ENCODE data around the gene RPS19.
A peak's percentile ranks its signal among the peaks of the same experiment; 100 is the strongest.

RPS19 gene

GRCh38 chr19:41879670-41880328 is 19.7 kb downstream of the RPS19 start:
- DNase-seq: no peak

GRCh38 chr19:41880329-41880708 is 20.3 kb downstream of the RPS19 start:
- no peak for DNase-seq

GRCh38 chr19:41882568-41883462 is 22.8 kb downstream of the RPS19 start, which contains the start of gene ARHGEF1:
Gene ARHGEF1, plus strand, starts transcription at chr19:41883184. Its CDS starts 4,899 bp downstream, at chr19:41888083.
- peak; percentile 66 for DNase-seq

- no peak for DNase-seq
These were observed 23.4 kb downstream of the RPS19 start for GRCh38 chr19:41883463-41883820.

- peak; percentile 86 for DNase-seq
These were observed 24.0 kb downstream of the RPS19 start for GRCh38 chr19:41883821-41884733.

GRCh38 chr19:41886761-41887710 is 27.0 kb downstream of the RPS19 start:
- peak; percentile 66 for DNase-seq

- DNase-seq: peak; percentile 74
These were observed 27.8 kb downstream of the RPS19 start for GRCh38 chr19:41887711-41888382.

- no peak for DNase-seq
These were observed 28.9 kb downstream of the RPS19 start for GRCh38 chr19:41888926-41889325.

GRCh38 chr19:41889896-41890295 is 29.8 kb downstream of the RPS19 start:
- no peak for DNase-seq

- no peak for DNase-seq
These were observed 30.9 kb downstream of the RPS19 start for GRCh38 chr19:41890936-41891335.

GRCh38 chr19:41892173-41892902 is 32.3 kb downstream of the RPS19 start:
- no peak for DNase-seq

GRCh38 chr19:41893899-41894298 is 33.8 kb downstream of the RPS19 start:
- no peak for DNase-seq

- no peak for DNase-seq
These were observed 34.3 kb downstream of the RPS19 start for GRCh38 chr19:41894350-41894749.

- DNase-seq: no peak
These were observed 35.9 kb downstream of the RPS19 start for GRCh38 chr19:41895745-41896580.

GRCh38 chr19:41896581-41896942 is 36.5 kb downstream of the RPS19 start:
- DNase-seq: no peak

- no peak for DNase-seq
These were observed 37.1 kb downstream of the RPS19 start for GRCh38 chr19:41897181-41897580.

GRCh38 chr19:41897820-41898219 is 37.8 kb downstream of the RPS19 start:
- no peak for DNase-seq

GRCh38 chr19:41898235-41898634 is 38.2 kb downstream of the RPS19 start:
- no peak for DNase-seq

GRCh38 chr19:41901707-41902360 is 41.8 kb downstream of the RPS19 start:
- DNase-seq: no peak

All from activated CD4-positive, CD25-positive, alpha-beta regulatory T cell treated with anti-CD3 and anti-CD28 coated beads, Interleukin-2, amount 50 U/mL, for 72 hours (primary cell).